Measurements from ENCODE around the gene GCDH. TPM values are rescaled to one million over a fixed set of nuclear protein-coding genes. Genes with fewer than 3 reads are reported as not detected.

Gene GCDH
- total and polyA plus RNA-seq, 2 of the 8 experiments (the other 6 are each of a cell fraction or from before 2014, with no cell fraction given) = 67.3 to 89.4 TPM

DNA sequence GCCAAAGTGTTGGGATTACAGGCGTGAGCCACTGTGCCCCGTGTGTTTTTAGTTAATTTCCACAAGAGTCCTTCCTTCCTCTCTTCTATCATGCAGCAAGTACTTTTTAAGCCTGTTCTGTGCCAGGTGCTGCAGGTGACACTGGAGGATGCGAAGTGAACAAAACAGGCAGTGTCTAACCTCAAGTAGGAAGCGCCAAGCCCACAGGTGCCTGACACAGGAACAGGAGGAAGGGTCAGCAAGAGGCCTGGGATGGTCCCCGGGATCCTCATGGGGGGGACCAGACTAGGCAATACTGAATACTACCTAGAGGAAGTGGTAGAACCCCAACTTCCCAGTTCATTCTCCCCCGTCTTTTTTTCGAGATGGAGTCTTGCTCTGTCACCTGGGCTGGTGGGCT, 45.6 kb downstream of the GCDH start (continued):
- no peak for TF ChIP-seq CHD7 (IDR thresholded peaks at IDR 0.05; ENCODE audit: insufficient replicate concordance, low read length)
- no peak for TF ChIP-seq CREB1 (IDR thresholded peaks at IDR 0.05)
- TF ChIP-seq, protein P1, sequence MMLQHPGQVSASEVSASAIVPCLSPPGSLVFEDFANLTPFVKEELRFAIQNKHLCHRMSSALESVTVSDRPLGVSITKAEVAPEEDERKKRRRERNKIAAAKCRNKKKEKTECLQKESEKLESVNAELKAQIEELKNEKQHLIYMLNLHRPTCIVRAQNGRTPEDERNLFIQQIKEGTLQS (IDR thresholded peaks at IDR 0.05; ENCODE audit: insufficient read depth, low read depth, low read length) = no peak
- TF ChIP-seq RAD21 (IDR thresholded peaks at IDR 0.05 in 1 of 2, conservative IDR thresholded peaks at IDR 0.05 in 1 of 2; ENCODE audit: low read depth in 2 of 2, low read length in 2 of 2) = no peak
- no peak for TF ChIP-seq JUN (IDR thresholded peaks at IDR 0.05; ENCODE audit: low read depth, low read length)
- TF ChIP-seq RFX5 (IDR thresholded peaks at IDR 0.05; ENCODE audit: borderline replicate concordance, low read depth, low read length) = no peak
